ENCODE results near the gene COQ8A.
"Not testable (repeated sequence)": the region's sequence is repeated elsewhere in the genome, so short reads cannot be mapped to it uniquely, and the experiment has no call there.

- not testable (repeated sequence) for TF ChIP-seq CTCF, POLR2A (IDR thresholded peaks at IDR 0.05)
Observed at GRCh38 chr1:226955857-226956256, 15.8 kb downstream of the COQ8A start.
